ENCODE results near the gene ARMS2.

GRCh38 chr10:122449153-122449552 lies 5.3 kb upstream of the ARMS2 start:
- TF ChIP-seq CTCF (IDR thresholded peaks at IDR 0.05) (no peak), ATF3 (CRISPR knock-in tag; conservative IDR thresholded peaks at IDR 0.05) (no peak), SP1 (CRISPR knock-in tag; conservative IDR thresholded peaks at IDR 0.05) (no peak), PREB (CRISPR knock-in tag; IDR thresholded peaks at IDR 0.05; ENCODE audit: borderline replicate concordance) (no peak), USF2 (CRISPR knock-in tag; IDR thresholded peaks at IDR 0.05) (no peak), ZNF263 (CRISPR knock-in tag; IDR thresholded peaks at IDR 0.05; ENCODE audit: low read depth) (no peak), IRF1 (CRISPR knock-in tag; IDR thresholded peaks at IDR 0.05) (no peak), ZNF396 (CRISPR knock-in tag; IDR thresholded peaks at IDR 0.05; ENCODE audit: borderline replicate concordance) (no peak), CREB1 (CRISPR knock-in tag; IDR thresholded peaks at IDR 0.05) (no peak), ZBTB43 (CRISPR knock-in tag; IDR thresholded peaks at IDR 0.05) (no peak), RELA (CRISPR knock-in tag; IDR thresholded peaks at IDR 0.05; ENCODE audit: borderline replicate concordance) (no peak), ZNF138 (CRISPR knock-in tag; conservative IDR thresholded peaks at IDR 0.05) (no peak), TEAD4 (CRISPR knock-in tag; IDR thresholded peaks at IDR 0.05) (no peak), ZNF532 (CRISPR knock-in tag; IDR thresholded peaks at IDR 0.05; ENCODE audit: borderline replicate concordance) (no peak)
